HG03571 (cell line): ENCODE measurements around the gene BCAM.

Source experiments
- ATAC-seq: cut with Tn5 transposase; IDR thresholded peaks from one replicate; pipeline ENCODE4 v1.9.1; 2021; ENCODE audit not compliant: unreplicated experiment

Gene BCAM

GRCh38 chr19:44789943-44790483, 18.9 kb upstream of the BCAM start:
- no peak for ATAC-seq

GRCh38 chr19:44792281-44792680, 16.6 kb upstream of the BCAM start:
- no peak for ATAC-seq

- no peak for ATAC-seq
Measured at GRCh38 chr19:44794610-44795009, 14.3 kb upstream of the BCAM start.

DNA sequence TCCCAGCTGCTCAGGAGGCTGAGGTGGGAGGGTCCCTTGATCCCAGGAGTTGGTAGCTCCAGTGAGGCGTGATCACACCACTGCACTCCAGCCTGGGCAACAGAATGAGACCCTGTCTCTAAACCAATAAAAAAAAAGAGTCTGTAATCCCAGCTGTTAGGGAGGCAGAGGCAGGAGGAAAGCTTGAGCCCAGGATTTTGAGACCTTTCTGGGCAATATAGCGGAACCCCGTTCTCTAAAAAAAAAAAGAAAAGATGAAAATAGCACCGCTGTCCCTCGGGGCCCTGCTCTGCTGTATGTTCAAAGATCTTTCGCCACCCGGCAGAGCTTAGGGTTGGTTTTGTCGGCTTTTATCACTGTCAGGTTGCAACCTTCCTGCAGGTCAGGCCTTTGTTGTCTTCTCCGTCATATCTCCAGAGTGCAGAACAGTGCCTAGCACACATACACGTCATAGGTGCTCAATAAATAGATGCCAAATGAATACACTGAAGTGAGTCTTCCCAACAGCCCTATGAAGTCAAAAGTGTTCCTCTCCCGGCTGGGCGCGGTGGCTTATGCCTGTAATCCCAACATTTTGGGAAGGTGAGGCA, 13.4 kb upstream of the BCAM start:
- ATAC-seq, result no peak

- ATAC-seq, result no peak
Measured at GRCh38 chr19:44796701-44797115, 12.2 kb upstream of the BCAM start.

GRCh38 chr19:44799627-44800346, 9.1 kb upstream of the BCAM start:
- no peak for ATAC-seq

GRCh38 chr19:44800461-44800860, 8.4 kb upstream of the BCAM start:
- ATAC-seq, result no peak

DNA sequence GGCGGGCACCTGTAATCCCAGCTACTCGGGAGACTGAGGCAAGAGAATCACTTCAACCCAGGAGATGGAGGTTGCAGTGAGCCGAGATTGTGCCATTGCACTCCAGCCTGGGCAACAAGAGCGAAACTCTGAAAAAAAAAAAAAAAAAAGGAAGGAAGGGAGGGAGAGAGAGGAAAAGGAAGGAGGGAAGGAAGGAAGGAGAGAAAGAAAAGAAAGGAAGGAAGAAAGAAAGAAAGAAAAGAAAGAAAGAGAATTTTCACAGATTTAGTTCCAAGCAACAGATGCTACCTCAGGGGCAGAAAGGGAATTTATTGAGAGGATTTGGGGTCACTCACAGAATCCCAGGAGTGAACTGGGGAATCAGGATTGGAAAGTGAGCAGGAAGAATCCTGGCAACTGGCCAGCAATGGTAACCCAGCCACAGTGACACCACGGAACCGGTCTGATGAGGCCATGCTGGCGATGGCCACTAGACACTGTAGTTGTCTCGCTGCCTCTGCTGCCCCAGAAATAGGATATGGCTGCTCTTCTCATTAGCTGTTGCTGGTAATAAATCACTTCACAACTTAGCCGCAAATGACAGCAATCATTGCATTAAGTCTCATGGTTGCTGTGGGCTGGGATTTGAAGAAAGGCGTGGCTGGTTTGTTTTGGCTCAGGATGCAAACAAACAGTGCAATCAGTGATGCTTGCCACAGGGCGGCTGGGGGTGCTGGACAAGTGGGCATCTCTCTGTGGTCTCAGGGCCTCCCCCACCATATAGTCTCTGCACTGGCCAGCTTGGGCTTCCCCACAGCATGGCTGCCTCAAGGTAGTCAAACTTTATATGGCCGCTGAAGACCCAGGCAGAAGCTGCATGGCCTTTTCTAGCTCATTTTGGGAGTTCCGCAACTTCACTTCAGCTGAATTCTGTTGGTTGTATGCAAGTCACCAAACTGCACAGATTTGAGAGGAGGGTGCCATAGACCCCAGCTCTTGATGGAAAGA, 5.2 kb upstream of the BCAM start:
- ATAC-seq, result no peak

DNA sequence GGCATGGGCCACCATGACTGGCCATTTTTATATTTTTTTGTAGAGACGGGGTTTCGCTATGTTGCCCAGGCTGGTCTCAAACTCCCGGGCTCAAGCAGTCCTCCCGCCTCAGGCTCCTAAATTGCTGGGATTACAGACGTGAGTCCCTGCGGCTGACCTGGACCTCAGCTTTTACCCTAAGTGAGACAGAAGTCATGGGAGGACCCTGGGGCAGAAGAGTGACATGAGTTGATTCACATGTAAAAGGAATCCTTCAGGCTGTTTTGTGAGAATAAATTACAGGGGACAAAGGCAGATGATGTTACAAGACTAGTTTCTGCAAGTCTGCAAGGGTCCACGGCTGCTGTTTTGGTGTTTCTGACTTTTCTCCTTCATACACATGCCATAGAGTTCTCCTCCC, 2.6 kb upstream of the BCAM start:
- ATAC-seq, result no peak

DNA sequence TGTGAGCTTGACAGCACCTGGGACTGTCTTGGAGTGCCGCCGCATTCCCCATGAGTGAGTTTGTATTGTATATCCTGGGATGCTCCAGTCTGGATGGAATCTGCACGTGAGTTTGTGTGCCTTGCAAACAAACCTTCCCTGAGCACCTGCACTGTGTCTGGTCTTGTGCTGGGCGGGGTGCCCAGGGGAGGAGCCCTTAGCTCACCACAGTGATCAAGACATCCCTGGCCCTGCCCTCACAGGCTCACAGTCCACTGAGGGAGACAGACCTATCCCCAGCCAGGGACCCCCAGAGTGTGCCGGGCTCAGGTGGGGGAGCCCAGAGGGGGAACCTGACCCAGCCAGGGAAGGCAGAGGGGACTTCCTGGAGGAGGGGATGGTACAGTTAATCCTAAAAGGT, 1.7 kb upstream of the BCAM start:
- no peak for ATAC-seq

DNA sequence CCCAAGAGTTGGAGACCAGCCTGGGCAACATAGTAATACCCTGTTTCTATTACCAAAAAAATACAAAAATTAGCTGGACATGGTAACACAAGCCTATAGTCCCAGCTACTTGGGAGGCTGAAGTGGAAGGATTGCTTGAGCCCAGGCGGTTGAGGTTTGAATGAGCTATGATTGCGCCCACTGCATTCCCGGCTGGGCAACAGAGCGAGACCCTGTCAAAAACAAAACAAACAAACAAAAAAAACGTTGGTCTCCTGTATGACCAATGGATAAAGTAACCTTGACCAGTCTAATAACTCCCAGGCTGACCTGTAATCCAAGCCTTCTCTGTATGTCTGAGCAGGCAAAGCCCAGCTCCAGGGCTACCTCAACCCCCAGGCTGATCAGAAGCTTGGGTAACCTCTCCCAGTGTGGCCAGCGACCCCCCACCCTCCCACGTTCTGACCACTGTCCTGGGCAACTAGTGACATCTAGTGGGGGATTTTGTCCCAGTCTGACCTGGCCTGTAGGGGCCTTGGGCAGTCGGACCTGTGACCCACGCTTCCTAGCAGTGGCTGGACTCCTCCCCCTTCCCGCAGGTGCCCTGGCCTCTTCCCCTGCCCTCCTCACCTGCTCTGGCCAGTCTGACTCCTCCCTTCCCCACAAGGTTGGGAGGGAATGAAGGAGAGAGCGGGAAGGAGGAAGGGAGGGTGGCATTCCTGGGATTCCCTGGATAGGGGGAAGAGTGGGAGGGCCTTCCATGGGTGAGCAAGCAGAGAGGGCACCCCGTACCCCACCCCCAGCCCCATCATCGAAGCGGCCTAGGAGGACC, 1.0 kb upstream of the BCAM start:
- ATAC-seq, result no peak

DNA sequence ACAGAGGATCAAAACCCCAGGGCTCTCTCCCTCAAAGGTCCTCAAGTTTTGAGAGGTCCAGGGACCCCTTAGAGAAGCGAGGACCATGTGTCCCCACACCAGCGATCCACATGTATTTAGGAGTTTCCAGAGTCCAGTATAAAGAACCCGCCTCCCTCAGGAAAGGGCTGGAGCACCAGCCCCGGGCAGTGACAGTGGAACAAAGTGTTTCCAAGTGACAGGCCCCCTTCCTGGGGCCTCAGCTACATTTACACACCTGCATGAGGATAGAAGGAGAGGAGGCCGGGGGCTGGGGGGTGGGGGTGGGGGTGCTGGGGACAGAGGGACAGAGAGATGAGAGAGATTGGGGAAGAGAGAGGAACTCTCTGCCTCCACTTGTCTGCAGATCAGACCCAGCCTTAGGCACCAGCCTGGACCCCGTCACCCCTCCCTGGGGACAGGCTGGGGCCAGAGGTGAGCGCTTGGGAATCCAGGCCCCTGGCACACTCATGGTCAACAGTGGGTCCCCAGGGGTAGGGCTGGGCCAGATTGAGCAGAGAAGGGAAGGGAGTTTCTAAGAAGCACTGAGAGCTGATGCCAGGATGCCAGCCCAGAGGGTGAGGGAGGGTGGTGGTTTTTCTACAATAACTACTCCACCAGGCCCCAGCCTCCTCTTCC, 802 bp downstream of the BCAM start:
- no peak for ATAC-seq

GRCh38 chr19:44810234-44811121, 1.6 kb downstream of the BCAM start:
- no peak for ATAC-seq

DNA sequence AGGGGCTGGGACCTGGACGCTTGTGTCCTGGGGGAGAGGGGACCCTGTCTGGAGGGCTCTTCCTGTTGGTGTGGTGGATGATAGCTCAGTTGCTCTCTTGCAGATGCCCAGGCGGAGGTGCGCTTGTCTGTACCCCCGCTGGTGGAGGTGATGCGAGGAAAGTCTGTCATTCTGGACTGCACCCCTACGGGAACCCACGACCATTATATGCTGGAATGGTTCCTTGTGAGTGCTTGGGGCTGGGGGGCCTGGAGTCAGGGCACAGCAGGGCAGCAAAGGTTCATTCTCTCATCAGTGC, 2.2 kb downstream of the BCAM start:
- no peak for ATAC-seq

DNA sequence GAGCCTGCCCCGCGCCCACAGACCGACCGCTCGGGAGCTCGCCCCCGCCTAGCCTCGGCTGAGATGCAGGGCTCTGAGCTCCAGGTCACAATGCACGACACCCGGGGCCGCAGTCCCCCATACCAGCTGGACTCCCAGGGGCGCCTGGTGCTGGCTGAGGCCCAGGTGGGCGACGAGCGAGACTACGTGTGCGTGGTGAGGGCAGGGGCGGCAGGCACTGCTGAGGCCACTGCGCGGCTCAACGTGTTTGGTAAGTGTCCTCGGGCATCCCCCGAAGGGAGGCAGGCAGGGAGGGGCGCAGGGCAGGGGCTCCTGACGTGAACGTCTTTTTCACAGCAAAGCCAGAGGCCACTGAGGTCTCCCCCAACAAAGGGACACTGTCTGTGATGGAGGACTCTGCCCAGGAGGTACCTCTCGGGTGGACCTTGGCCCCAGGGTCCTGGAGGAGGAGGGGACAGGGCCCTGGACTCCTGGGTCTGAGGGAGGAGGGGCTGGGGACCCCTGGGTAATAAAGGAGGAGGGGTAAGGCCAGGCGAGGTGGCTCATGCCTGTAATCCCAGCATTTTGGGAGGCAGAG, 3.3 kb downstream of the BCAM start:
- ATAC-seq, result no peak

DNA sequence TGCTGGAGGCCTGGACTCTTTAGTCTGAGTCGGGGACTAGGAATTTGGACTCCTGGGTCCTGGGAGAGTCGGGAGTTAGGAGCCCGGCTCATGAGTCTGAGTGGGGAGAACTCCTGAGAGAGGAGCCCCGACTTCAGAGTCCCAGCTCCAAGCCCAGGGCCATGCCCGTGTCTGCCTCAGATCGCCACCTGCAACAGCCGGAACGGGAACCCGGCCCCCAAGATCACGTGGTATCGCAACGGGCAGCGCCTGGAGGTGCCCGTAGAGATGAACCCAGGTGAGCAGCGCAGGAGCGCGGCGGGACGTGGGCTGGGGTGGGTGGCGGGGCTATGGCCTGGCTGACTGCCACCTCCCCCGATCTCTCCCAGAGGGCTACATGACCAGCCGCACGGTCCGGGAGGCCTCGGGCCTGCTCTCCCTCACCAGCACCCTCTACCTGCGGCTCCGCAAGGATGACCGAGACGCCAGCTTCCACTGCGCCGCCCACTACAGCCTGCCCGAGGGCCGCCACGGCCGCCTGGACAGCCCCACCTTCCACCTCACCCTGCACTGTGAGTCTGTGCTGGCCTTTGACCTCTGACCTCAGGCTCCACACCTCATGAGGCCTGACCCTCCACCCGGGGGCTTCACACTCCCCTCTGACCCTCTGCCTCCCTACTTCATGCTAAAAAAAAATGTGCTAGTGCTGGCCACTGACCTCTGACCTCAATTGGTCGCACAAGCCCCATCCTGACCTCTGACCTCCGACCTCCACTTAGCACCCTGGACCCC, 4.4 kb downstream of the BCAM start:
- ATAC-seq, result no peak

- ATAC-seq, result no peak
Measured at GRCh38 chr19:44813841-44814470, 5.1 kb downstream of the BCAM start.

DNA sequence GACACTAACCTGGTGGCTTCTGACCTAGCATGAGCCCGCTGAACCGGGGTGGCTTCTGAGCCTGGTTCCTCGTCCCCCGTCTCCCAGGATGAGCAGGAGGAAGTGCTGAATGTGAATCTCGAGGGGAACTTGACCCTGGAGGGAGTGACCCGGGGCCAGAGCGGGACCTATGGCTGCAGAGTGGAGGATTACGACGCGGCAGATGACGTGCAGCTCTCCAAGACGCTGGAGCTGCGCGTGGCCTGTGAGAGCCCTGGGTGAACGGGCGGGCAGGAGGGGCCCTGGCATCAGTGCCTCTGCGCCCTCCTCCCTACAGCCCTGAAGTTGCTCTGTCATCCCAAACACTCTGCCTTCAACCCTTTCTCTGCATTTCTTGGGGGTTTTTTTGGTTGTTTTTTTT, 5.6 kb downstream of the BCAM start:
- no peak for ATAC-seq
